Ishikawa (cell line): ENCODE results near the gene AHCYL1.

Source experiments
- CEBPB ChIP-seq: IDR thresholded peaks from 2 replicates; pipeline ENCODE4 v1.6.1; 2012
- CREB1 ChIP-seq: IDR thresholded peaks from 2 replicates; pipeline ENCODE4 v1.6.1; 2012; ENCODE audit warnings: low read depth
- EGR1 ChIP-seq: IDR thresholded peaks from 2 replicates; pipeline ENCODE4 v1.6.1; 2012
- EP300 ChIP-seq: IDR thresholded peaks from 2 replicates; pipeline ENCODE4 v1.6.1; 2012; ENCODE audit warnings: borderline replicate concordance
- FOXM1 ChIP-seq: IDR thresholded peaks from 2 replicates; pipeline ENCODE4 v1.6.1; 2012; ENCODE audit warnings: low read depth, borderline replicate concordance
- MAX ChIP-seq: IDR thresholded peaks from 2 replicates; pipeline ENCODE4 v1.6.1; 2012
- NFIC ChIP-seq: IDR thresholded peaks from 2 replicates; pipeline ENCODE4 v1.6.1; 2012
- RAD21 ChIP-seq: IDR thresholded peaks from 2 replicates; pipeline ENCODE4 v1.6.1; 2012; ENCODE audit warnings: low read depth
- TAF1 ChIP-seq: IDR thresholded peaks from 2 replicates; pipeline ENCODE4 v1.6.1; 2012; ENCODE audit warnings: low read depth, mild to moderate bottlenecking
- TCF12 ChIP-seq: IDR thresholded peaks from 2 replicates; pipeline ENCODE4 v1.6.1; 2012; ENCODE audit warnings: low read depth
- TEAD4 ChIP-seq: IDR thresholded peaks from 2 replicates; pipeline ENCODE4 v1.6.1; 2012
- YY1 ChIP-seq: IDR thresholded peaks from 2 replicates; pipeline ENCODE4 v1.6.1; 2012; ENCODE audit warnings: low read depth
- TF ChIP-seq, protein P1 (sequence below): IDR thresholded peaks from 2 replicates; pipeline ENCODE4 v1.6.1; 2012
- TF ChIP-seq, protein P2 (sequence below): IDR thresholded peaks from 2 replicates; pipeline ENCODE4 v1.6.1; 2012; ENCODE audit warnings: low read depth, mild to moderate bottlenecking

GRCh38 chr1:109986054-109986444, 1.5 kb downstream of the AHCYL1 start:
- TF ChIP-seq TAF1 = no peak
- TF ChIP-seq, protein P1, sequence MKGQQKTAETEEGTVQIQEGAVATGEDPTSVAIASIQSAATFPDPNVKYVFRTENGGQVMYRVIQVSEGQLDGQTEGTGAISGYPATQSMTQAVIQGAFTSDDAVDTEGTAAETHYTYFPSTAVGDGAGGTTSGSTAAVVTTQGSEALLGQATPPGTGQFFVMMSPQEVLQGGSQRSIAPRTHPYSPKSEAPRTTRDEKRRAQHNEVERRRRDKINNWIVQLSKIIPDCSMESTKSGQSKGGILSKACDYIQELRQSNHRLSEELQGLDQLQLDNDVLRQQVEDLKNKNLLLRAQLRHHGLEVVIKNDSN = no peak
- TF ChIP-seq, protein P2, sequence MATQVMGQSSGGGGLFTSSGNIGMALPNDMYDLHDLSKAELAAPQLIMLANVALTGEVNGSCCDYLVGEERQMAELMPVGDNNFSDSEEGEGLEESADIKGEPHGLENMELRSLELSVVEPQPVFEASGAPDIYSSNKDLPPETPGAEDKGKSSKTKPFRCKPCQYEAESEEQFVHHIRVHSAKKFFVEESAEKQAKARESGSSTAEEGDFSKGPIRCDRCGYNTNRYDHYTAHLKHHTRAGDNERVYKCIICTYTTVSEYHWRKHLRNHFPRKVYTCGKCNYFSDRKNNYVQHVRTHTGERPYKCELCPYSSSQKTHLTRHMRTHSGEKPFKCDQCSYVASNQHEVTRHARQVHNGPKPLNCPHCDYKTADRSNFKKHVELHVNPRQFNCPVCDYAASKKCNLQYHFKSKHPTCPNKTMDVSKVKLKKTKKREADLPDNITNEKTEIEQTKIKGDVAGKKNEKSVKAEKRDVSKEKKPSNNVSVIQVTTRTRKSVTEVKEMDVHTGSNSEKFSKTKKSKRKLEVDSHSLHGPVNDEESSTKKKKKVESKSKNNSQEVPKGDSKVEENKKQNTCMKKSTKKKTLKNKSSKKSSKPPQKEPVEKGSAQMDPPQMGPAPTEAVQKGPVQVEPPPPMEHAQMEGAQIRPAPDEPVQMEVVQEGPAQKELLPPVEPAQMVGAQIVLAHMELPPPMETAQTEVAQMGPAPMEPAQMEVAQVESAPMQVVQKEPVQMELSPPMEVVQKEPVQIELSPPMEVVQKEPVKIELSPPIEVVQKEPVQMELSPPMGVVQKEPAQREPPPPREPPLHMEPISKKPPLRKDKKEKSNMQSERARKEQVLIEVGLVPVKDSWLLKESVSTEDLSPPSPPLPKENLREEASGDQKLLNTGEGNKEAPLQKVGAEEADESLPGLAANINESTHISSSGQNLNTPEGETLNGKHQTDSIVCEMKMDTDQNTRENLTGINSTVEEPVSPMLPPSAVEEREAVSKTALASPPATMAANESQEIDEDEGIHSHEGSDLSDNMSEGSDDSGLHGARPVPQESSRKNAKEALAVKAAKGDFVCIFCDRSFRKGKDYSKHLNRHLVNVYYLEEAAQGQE = no peak
- TF ChIP-seq EP300 = no peak
- no peak for TF ChIP-seq MAX
- TF ChIP-seq RAD21 = no peak
- no peak for TF ChIP-seq TEAD4
- no peak for TF ChIP-seq TCF12
- no peak for TF ChIP-seq NFIC
- no peak for TF ChIP-seq EGR1
- TF ChIP-seq FOXM1 = no peak
- TF ChIP-seq CEBPB = no peak
- TF ChIP-seq CREB1 = no peak
- no peak for TF ChIP-seq YY1
